ENCODE data around the gene PEX13. TPM values are rescaled to one million over a fixed set of nuclear protein-coding genes. Genes with fewer than 3 reads are reported as not detected.
A peak's percentile ranks its signal among the peaks of the same experiment; 100 is the strongest.
"Not testable (repeated sequence)": the region's sequence is repeated elsewhere in the genome, so short reads cannot be mapped to it uniquely, and the experiment has no call there.

Gene PEX13
- total and polyA plus RNA-seq, 7 donors: 12.0 to 61.6 (median 19.1) TPM

DNA sequence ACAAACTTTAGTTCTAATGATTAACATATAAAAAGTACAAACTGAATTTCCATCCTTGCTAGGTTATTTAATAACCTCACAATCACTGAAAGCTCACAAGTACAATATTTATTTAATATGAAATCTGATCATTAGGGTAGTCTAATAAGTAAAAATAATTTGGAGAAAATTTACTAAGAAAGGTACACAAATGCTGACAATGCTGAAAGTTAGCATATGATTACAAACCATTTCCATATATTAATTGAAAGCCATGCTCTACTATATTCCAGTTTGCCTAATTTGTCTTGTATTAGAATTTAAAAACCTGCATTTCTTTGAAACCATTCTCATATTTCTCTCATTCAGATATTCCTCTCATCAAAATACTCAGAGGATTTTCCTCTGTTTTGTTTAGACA lies 8.2 kb upstream of the PEX13 start:
- H3K9me3 ChIP-seq: no peaks in the 10 kb centered on the region
- no peak for TF ChIP-seq POLR2AphosphoS5 (IDR thresholded peaks at IDR 0.05)
- TF ChIP-seq EP300 (IDR thresholded peaks at IDR 0.05): no peak
- no peak for TF ChIP-seq POLR2A (IDR thresholded peaks at IDR 0.05)
- TF ChIP-seq, protein P1, sequence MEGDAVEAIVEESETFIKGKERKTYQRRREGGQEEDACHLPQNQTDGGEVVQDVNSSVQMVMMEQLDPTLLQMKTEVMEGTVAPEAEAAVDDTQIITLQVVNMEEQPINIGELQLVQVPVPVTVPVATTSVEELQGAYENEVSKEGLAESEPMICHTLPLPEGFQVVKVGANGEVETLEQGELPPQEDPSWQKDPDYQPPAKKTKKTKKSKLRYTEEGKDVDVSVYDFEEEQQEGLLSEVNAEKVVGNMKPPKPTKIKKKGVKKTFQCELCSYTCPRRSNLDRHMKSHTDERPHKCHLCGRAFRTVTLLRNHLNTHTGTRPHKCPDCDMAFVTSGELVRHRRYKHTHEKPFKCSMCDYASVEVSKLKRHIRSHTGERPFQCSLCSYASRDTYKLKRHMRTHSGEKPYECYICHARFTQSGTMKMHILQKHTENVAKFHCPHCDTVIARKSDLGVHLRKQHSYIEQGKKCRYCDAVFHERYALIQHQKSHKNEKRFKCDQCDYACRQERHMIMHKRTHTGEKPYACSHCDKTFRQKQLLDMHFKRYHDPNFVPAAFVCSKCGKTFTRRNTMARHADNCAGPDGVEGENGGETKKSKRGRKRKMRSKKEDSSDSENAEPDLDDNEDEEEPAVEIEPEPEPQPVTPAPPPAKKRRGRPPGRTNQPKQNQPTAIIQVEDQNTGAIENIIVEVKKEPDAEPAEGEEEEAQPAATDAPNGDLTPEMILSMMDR (IDR thresholded peaks at IDR 0.05): no peak
- H3K4me1 ChIP-seq: peaks cover 0 to 6% (median 0%) of the 10 kb centered on the region in 4 donors
- no peaks in the 10 kb centered on the region for H3K27me3 ChIP-seq
- DNase-seq: no peak
- intact Hi-C loops (cut with DNase I): no loop called here
- no peak overlapping the region for H3K27ac ChIP-seq
- no peak overlapping the region for H3K4me3 ChIP-seq
- peaks cover 0 to 9% (median 0%) of the 10 kb centered on the region in 4 donors for H3K36me3 ChIP-seq

DNA sequence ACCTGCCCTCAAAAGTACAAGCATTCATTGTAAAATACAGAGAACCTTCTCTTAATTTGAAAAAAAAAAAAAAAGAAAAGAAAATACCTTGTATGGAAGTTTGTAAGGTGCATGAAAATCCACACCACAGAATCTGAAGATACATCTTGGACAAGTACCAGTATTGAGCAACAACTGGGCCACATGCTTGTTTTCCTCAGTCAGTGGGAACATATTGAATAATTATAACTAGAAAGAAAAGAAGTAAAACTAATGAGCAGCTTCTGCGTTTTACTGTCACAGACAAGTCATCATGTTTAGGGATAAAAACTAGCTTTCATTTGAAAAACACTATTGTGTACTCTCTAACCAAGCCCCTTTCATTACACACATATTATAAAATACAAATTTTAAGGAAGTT lies 5.8 kb upstream of the PEX13 start:
- peak overlapping the region in 1 of 4 donors; percentile 49 for H3K27ac ChIP-seq
- TF ChIP-seq POLR2AphosphoS5 (IDR thresholded peaks at IDR 0.05) (no peak), EP300 (IDR thresholded peaks at IDR 0.05) (no peak), POLR2A (IDR thresholded peaks at IDR 0.05) (no peak)
- TF ChIP-seq, protein P1 (IDR thresholded peaks at IDR 0.05): no peak
- no peak for DNase-seq
- peaks cover 0 to 9% (median 0%) of the 10 kb centered on the region in 4 donors for H3K36me3 ChIP-seq
- H3K4me1 ChIP-seq: peaks cover 0 to 19% (median 7%) of the 10 kb centered on the region in 4 donors
- 73 to 81% methylated on average over 1 of the region's 1 CpG for WGBS, 2 donors
- no peaks in the 10 kb centered on the region for H3K9me3 ChIP-seq
- H3K4me3 ChIP-seq: no peak overlapping the region
- no peaks in the 10 kb centered on the region for H3K27me3 ChIP-seq
- intact Hi-C loops (cut with DNase I): no loop called here

DNA sequence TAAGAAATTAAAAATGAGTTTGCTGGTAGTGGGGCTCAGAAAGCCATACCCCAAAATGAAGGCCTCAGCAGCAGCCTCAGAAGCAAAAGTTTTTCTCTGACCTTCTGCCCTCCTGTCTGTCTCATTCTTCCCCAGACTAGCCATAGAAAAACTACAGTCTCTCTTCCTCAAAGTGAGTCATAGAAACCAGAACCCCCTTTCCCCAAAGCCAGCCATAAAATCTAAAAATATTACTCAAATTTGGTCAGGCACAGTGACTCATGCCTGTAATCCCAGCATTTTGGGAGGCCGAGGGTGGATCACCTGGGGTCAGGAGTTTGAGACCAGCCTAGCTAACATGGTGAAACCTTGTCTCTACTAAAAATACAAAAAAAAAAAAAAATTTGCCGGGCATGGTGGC lies 5.2 kb upstream of the PEX13 start:
- H3K4me3 ChIP-seq; H3K27me3 ChIP-seq; H3K36me3 ChIP-seq; DNase-seq; intact Hi-C loops (cut with DNase I); H3K9me3 ChIP-seq: not testable (repeated sequence)
- Histone ChIP-seq H3K4me1 (peaks cover 0 to 19% (median 7%) of the 10 kb centered on the region in 4 donors), H3K27ac (peak overlapping the region in 1 of 4 donors; percentile 49)
- 69% methylated on average over 2 of the region's 2 CpGs for WGBS, 2 donors

DNA sequence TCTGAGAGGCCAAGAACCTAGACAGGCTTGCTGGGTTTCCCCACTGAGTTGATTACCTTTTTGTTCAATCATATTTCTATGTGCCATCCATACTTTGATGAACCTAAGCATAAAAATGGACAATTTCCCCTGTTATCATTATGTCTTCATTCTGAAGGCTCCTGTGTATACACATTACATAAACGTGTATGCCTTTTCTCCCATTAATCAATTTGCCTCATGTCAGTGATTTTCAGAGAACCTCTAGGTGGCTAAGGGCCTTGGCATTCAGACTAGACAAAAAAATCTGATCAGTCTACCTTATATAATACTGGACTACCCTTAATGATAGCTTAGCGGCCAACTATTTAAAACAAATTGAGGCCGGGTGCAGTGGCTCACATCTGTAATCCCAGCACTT lies 4.1 kb upstream of the PEX13 start:
- TF ChIP-seq, protein P1 (IDR thresholded peaks at IDR 0.05): no peak
- TF ChIP-seq POLR2A (IDR thresholded peaks at IDR 0.05) (no peak), EP300 (IDR thresholded peaks at IDR 0.05) (no peak), POLR2AphosphoS5 (IDR thresholded peaks at IDR 0.05) (no peak)
- Histone ChIP-seq H3K9me3 (no peaks in the 10 kb centered on the region), H3K27me3 (no peaks in the 10 kb centered on the region), H3K4me3 (no peak overlapping the region), H3K4me1 (peaks cover 0 to 20% (median 8%) of the 10 kb centered on the region in 4 donors), H3K36me3 (peaks cover 0 to 5% (median 0%) of the 10 kb centered on the region in 4 donors), H3K27ac (no peak overlapping the region)
- DNase-seq: no peak
- 62 to 88% methylated on average over 3 of the region's 3 CpGs for WGBS, 2 donors
- intact Hi-C loops (cut with DNase I): no loop called here

GRCh38 chr2:61014763-61015162 lies 2.8 kb upstream of the PEX13 start:
- Histone ChIP-seq H3K27ac (no peak overlapping the region), H3K27me3 (no peaks in the 10 kb centered on the region), H3K4me3 (no peak overlapping the region), H3K9me3 (no peaks in the 10 kb centered on the region), H3K4me1 (peaks cover 0 to 34% (median 13%) of the 10 kb centered on the region in 4 donors), H3K36me3 (no peaks in the 10 kb centered on the region)
- 36 to 68% methylated on average over 3 of the region's 3 CpGs for WGBS, 2 donors
- intact Hi-C loops (cut with DNase I): loop anchor here (5.0 kb wide), 2 partner anchors 53 to 132 kb away; partner anchors contain the start of genes REL and SANBR
- DNase-seq: no peak
- no peak for TF ChIP-seq EP300 (IDR thresholded peaks at IDR 0.05)
- TF ChIP-seq POLR2AphosphoS5 (IDR thresholded peaks at IDR 0.05): no peak
- TF ChIP-seq, protein P1 (IDR thresholded peaks at IDR 0.05): no peak
- TF ChIP-seq POLR2A (IDR thresholded peaks at IDR 0.05): no peak

Measured in sigmoid colon (tissue), 7 donors.